Measurements from ENCODE around the gene ACAP1.

- TF ChIP-seq CTCF (IDR thresholded peaks at IDR 0.05; ENCODE audit: low read depth, low read length, missing input control), result no peak
- TF ChIP-seq NR2F2 (IDR thresholded peaks at IDR 0.05), result no peak
- TF ChIP-seq RXRA (IDR thresholded peaks at IDR 0.05), result no peak
- no peak for TF ChIP-seq SP1 (IDR thresholded peaks at IDR 0.05)
- no peak for TF ChIP-seq TAF1 (conservative IDR thresholded peaks at IDR 0.05)
- no peak for TF ChIP-seq ZBTB33 (IDR thresholded peaks at IDR 0.05)
- no peak for TF ChIP-seq EGR1 (IDR thresholded peaks at IDR 0.05; ENCODE audit: low read depth in 2 of 2)
- no peak for TF ChIP-seq RAD21 (IDR thresholded peaks at IDR 0.05)
- no peak for TF ChIP-seq JUND (IDR thresholded peaks at IDR 0.05)
- TF ChIP-seq, protein P1, sequence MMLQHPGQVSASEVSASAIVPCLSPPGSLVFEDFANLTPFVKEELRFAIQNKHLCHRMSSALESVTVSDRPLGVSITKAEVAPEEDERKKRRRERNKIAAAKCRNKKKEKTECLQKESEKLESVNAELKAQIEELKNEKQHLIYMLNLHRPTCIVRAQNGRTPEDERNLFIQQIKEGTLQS (IDR thresholded peaks at IDR 0.05), result no peak
- no peak for TF ChIP-seq GABPA (IDR thresholded peaks at IDR 0.05 in 1 of 2, conservative IDR thresholded peaks at IDR 0.05 in 1 of 2)
- no peak for TF ChIP-seq REST (IDR thresholded peaks at IDR 0.05)
Measured at GRCh38 chr17:7393613-7394451, 57.5 kb downstream of the ACAP1 start.
